Activated CD8-positive, alpha-beta memory T cell treated with anti-CD3 and anti-CD28 coated beads, Interleukin-2, amount 50 U/mL, for 48 hours (primary cell): ENCODE measurements around the gene MAP3K2.

Experiments used
- DNase-seq: peaks from one replicate; pipeline ENCODE4 v3.0.0-alpha.2; 2020

Gene MAP3K2

GRCh38 chr2:127405255-127405610 is 17.5 kb upstream of the MAP3K2 start:
- DNase-seq, result no peak

GRCh38 chr2:127404466-127405254 is 16.9 kb upstream of the MAP3K2 start:
- no peak for DNase-seq

GRCh38 chr2:127403460-127403859 is 15.7 kb upstream of the MAP3K2 start:
- no peak for DNase-seq

GRCh38 chr2:127401757-127402695 is 14.3 kb upstream of the MAP3K2 start:
- no peak for DNase-seq

- no peak for DNase-seq
Measured at GRCh38 chr2:127400897-127401756, 13.4 kb upstream of the MAP3K2 start.

- DNase-seq, result no peak
Measured at GRCh38 chr2:127400533-127400896, 12.7 kb upstream of the MAP3K2 start.

GRCh38 chr2:127398239-127398590 is 10.4 kb upstream of the MAP3K2 start:
- no peak for DNase-seq

- DNase-seq, result no peak
Measured at GRCh38 chr2:127397568-127398238, 9.9 kb upstream of the MAP3K2 start.

GRCh38 chr2:127394492-127394891 is 6.7 kb upstream of the MAP3K2 start:
- no peak for DNase-seq

GRCh38 chr2:127392828-127393578 is 5.2 kb upstream of the MAP3K2 start:
- DNase-seq, result no peak

GRCh38 chr2:127392133-127392827 is 4.5 kb upstream of the MAP3K2 start:
- no peak for DNase-seq

- no peak for DNase-seq
Measured at GRCh38 chr2:127389778-127390435, 2.1 kb upstream of the MAP3K2 start.

GRCh38 chr2:127388423-127389164 is 819 bp upstream of the MAP3K2 start:
- DNase-seq, result no peak

- peak; percentile 86 for DNase-seq
Measured at GRCh38 chr2:127386764-127387654, 766 bp downstream of the MAP3K2 start.

- no peak for DNase-seq
Measured at GRCh38 chr2:127386246-127386645, 1.5 kb downstream of the MAP3K2 start.

GRCh38 chr2:127384529-127384928 is 3.2 kb downstream of the MAP3K2 start:
- DNase-seq, result no peak

GRCh38 chr2:127382831-127383230 is 4.9 kb downstream of the MAP3K2 start:
- DNase-seq, result no peak

- no peak for DNase-seq
Measured at GRCh38 chr2:127381762-127382161, 6.0 kb downstream of the MAP3K2 start.
